Stromal cell of bone marrow (primary cell): ENCODE data around the gene RBM10.
"Not testable (repeated sequence)": the region's sequence is repeated elsewhere in the genome, so short reads cannot be mapped to it uniquely, and the experiment has no call there.

ENCODE experiments used
- DNase-seq: peaks from one replicate; pipeline ENCODE4 v3.0.0-alpha.2; 2012; ENCODE audit warnings: low read depth

RBM10 gene, protein sequence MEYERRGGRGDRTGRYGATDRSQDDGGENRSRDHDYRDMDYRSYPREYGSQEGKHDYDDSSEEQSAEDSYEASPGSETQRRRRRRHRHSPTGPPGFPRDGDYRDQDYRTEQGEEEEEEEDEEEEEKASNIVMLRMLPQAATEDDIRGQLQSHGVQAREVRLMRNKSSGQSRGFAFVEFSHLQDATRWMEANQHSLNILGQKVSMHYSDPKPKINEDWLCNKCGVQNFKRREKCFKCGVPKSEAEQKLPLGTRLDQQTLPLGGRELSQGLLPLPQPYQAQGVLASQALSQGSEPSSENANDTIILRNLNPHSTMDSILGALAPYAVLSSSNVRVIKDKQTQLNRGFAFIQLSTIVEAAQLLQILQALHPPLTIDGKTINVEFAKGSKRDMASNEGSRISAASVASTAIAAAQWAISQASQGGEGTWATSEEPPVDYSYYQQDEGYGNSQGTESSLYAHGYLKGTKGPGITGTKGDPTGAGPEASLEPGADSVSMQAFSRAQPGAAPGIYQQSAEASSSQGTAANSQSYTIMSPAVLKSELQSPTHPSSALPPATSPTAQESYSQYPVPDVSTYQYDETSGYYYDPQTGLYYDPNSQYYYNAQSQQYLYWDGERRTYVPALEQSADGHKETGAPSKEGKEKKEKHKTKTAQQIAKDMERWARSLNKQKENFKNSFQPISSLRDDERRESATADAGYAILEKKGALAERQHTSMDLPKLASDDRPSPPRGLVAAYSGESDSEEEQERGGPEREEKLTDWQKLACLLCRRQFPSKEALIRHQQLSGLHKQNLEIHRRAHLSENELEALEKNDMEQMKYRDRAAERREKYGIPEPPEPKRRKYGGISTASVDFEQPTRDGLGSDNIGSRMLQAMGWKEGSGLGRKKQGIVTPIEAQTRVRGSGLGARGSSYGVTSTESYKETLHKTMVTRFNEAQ

DNA sequence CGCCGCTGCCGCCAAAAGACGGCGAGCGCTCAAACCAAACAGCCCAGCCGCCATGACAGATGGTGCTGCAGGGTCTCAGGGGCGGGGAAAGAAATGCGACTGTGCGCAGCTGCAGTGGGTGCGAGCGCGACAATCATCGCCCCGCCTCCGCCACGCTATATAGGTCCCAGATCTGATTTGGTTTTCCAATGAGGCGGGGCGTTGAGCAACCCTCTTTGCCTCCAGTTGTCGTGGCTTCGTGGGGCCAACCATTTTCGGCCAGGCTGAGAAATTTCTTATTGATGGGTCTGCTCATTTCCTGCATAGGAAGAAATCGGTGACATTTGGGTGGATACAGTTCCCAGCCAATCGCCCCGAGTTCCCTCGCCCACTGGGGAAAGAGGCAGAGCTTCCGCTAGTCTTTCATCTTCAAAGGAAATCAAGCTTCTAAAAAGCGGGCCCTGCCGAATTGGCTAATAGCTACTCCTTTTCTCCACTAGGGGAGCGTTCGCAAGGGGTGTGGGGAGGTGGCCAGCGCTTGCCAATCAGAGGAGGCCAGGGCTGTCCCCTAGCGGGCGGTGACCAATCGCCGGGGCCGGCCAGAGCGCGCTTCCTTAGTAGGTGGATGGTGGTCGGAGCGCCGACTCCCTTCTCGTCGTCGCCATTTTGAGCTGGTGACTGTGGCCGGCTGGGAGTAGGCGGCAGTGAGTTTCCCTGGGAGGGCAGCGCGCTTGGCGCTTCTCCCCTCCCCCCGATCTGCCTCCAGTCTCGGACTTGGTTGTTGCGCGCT, at the start of gene RBM10, which contains the start of gene NDUFB11:
Gene RBM10, plus strand, starts transcription at position 596 of the 769 bp plus-strand sequence. CDS start 2,261 bp downstream, outside the sequence.
Gene NDUFB11, minus strand, starts transcription at position 77 of the 769 bp plus-strand sequence. Its CDS starts 23 bp downstream, at position 54.
- peak; percentile 89 for DNase-seq

GRCh38 chrX:47097018-47097417, 48.0 kb upstream of the RBM10 start:
- DNase-seq, result no peak

DNA sequence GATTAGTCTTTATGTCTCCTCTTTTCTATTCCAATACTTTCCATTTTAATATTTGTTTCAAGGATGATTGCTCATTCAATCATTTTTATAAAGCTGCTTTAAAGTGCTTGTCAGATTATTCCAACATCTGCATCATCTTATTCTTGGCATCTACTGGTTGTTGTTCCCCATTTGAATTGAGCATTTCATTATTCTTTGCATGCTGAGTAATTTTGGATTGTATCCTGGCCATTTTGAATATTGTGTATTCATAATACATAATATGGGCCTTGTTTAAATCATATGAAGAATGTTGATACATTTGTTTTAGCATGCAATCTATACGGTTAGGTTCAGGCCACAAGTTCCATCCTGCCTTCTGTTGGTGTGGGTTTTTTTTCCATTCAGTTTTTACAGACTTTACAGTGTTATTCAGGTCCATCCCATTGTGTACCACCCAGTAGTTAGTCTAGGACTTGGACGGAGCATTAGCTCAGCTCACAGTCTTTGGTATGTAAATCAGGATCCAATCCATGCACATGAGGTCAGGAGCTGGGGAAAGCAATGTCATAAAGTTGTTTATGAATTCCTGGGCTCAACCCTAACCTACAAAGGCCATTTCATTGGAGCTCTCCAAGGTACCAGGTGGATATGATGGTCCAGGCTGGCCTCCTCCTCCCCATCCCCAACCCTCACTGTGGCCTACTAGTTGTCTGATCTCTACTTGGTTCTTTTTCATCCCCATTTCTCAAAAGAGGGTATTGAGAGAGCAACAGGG, 46.5 kb upstream of the RBM10 start:
- DNase-seq, result no peak

DNA sequence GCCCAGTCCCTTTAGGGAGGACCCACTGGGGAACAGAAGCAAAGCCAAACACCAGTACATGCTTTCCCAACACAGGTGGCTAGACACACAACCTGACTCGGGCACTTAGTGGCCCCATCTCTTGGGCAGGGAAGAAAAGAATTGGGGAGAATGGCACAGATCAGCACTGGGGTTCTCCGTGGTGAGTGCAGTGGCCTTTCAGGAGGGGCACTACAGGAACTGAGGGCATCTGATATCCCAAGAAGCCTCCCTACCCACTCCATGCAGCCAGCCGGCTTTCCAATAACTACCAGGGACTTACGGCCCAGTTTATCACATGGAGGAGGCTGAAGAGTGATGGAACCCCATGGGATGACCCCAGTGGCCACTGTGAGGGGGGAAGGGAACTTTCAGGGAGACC, 43.8 kb upstream of the RBM10 start:
- DNase-seq, result no peak

GRCh38 chrX:47110936-47111615, 33.9 kb upstream of the RBM10 start:
- not testable (repeated sequence) for DNase-seq

DNA sequence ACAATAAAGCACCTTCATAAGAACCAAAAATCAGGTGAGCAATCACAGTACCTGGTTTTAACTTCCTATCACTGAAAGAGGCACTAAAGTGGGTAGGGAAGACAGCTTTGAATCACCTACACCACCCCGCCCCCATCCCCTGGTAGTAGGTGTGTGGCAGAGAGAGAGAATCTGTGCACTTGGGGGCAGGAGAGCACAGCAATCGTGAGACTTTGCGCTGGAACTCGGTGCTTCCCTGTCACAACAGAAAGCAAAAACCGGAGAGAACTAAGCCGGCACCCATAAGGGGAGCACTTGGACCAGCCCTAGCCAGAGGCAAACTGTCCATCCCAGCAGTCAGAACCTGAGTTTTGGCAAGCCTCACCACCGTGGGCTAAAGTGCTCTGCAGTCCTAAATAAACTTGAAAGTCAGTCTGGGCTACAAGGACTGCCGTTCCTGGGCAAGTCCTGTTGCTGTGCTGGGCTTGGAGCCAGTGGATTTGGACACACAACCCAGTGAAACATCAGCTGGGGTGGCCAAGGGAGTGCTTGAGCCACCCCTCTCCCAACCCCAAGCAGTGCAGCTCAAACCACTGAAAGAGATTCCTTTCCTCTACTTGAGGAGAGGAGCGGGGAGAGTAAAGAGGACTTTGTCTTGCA, 32.6 kb upstream of the RBM10 start:
- DNase-seq, result no peak

DNA sequence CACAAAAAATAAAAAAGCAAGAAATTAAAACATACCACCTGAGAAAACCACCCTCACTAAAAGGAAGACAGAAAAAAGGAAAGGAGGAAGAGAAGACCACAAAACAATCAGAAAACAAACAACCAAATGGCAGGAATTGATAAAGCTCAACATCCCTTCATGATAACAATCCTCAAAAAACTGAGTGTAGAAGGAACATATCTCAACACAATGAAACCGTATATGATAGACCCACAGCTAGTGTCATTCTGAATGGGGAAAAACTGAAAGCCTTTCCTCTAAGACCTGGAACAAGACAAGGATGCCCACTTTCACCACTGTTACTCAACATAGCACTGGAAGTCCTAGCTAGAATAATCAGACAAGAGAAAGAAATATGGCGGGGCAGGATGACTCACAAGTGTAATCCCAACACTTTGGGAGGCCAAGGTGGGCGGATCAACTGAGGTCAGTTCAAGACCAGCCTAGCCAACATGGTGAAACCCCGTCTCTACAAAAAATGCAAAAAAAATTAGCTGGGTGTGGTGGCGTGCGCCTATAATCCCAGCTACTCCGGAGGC, 28.4 kb upstream of the RBM10 start:
- DNase-seq, result not testable (repeated sequence)

- DNase-seq, result not testable (repeated sequence)
These were observed 20.6 kb upstream of the RBM10 start for GRCh38 chrX:47124466-47124865.

- peak; percentile 89 for DNase-seq
These were observed 15.7 kb upstream of the RBM10 start for GRCh38 chrX:47129157-47129898.

GRCh38 chrX:47129899-47130358, 15.1 kb upstream of the RBM10 start:
- DNase-seq, result no peak

DNA sequence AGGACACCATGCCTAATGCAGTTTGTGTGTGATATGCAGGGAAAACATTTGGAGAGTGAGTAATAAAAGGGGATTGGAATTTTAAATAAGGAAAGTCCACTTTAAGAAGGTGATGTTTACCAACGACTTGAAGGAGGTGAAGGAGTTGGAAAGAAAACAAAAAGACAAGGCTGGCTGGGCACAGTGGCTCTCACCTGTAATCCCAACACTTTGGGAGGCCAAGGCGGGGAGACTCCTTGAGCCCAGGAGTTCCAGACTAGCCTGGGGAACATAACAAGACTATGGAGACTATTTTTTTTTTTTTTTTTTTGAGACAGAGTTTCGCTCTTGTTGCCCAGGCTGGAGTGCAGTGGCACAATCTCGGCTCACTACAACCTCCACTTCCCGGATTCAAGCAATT, 11.5 kb upstream of the RBM10 start:
- no peak for DNase-seq

DNA sequence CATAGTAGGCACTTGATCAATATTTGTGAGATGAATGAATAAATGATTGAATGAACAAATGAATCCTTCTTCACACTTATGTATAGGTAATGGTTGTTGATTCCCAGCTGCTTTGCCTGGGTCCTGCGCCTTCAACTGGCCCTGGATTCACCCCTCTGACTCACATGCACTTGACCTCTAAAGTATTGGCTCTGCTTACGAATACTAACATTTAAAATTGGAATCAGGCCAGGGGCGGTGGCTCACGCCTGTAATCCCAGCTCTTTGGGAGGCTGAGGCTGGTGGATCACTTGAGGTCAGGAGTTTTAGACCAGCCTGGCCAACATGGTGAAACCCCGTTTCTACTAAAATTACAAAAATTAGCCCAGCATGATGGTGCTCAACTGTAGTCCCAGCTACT, 9.4 kb upstream of the RBM10 start:
- DNase-seq, result peak; percentile 29

- DNase-seq, result no peak
These were observed 6.8 kb upstream of the RBM10 start for GRCh38 chrX:47138171-47138570.

- DNase-seq, result no peak
These were observed 961 bp upstream of the RBM10 start for GRCh38 chrX:47143894-47144625.

- no peak for DNase-seq
These were observed 537 bp downstream of the RBM10 start for GRCh38 chrX:47145395-47146120.

DNA sequence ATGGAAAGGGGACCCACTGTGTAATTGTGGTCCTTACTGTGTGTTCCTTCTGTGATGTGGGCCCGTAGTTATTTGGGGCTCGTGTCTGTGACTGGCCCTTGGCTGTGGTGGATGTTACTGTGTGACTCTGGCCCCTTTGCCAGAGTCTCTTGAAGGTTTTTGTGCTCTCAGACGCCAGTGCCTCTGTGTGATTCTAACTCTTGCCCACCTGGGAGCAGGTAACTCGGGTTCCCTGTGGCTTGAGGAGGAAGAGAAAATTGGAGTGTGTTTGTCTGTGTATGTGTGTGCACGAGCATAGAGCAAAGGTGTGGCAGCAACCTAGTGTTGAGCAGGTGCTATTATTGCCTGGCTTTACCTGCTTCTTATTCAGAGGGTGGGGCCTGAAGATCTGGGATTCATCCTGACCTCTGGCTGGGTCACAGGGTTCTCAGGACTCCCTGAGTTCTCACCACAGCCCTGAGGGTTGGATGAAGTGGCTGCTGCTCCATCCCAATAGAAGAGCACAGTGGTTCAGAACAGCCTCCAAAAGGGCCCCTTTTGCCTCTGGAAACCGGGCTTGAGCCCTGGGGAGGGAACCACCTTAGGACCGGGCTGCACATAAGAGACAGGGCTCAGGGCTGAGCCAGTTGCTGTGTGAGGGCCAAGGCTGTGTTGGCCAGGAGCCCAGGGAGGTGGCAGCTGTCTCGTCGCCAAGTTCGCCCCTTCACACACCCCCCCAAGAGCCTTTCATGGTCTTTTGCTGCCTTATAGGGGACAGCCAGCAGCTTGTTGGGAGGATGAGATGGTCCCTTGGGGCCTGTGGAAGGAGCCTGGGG, 1.3 kb downstream of the RBM10 start:
- no peak for DNase-seq
